Measurements from ENCODE around the gene PLA2G5.
"Not testable (repeated sequence)": the region's sequence is repeated elsewhere in the genome, so short reads cannot be mapped to it uniquely, and the experiment has no call there.

PLA2G5 gene

DNA sequence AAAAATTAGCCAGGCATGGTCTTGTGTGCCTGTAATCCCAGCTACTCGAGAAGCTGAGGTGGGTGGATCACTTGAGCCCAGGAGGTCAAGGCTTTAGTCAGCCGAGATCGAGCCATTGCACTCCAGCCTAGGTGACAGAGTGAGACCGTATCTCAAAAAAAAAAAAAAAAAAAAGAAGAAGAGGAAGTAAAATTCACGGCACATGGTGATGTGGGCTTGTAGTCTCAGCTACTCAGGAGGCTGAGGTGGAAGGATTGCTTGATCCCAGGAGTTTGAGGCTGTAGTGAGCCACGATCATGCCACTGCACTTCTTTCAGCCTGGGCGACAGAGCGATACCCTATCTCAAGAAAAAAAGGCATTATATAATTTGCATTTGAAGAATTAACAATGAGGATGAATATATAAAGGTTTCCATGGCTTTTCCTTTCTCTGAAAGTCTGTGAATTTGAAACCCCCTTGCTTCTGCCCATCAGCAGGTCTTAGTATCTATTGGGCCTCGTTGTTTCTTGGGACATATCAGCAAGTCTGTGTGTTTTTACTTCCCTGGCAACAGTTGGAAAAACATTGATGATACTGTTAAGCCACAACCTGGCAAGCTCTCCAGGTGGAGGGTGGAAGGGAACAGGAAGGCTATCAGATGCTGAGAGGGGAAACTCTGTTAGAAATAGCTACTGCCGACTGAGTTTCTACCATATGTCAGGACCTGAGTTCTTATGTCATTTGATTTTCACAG lies 53.9 kb downstream of the PLA2G5 start:
- no peak for DNase-seq

DNA sequence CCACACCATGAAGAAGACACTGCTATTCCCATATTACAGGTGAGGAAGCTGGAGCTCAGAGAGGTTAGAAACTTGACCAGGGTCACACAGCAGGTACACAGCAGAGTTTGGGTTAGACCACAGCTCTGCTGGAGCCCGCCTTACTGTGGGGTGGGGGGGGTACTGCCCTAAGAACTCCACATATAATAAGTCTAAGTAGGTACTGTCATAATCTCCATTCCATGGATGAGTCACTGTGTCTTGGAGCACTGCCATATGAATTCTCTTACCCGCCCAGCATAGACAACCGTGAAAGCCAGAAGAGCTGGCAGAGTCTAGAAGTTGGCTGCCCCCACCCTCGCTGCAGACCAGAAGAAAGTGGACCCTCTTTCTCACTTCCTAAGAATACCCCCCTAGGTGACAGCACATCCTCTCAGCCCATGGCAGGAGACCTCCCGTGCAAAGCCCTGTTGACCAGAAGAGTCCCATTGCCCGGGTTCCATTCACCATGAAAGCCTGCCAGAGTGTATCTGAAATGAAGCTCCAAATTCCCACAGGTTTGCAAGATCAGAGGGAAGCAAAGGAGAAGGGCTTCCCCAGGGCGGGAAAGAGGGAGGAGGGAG lies 54.6 kb downstream of the PLA2G5 start:
- no peak for DNase-seq

DNA sequence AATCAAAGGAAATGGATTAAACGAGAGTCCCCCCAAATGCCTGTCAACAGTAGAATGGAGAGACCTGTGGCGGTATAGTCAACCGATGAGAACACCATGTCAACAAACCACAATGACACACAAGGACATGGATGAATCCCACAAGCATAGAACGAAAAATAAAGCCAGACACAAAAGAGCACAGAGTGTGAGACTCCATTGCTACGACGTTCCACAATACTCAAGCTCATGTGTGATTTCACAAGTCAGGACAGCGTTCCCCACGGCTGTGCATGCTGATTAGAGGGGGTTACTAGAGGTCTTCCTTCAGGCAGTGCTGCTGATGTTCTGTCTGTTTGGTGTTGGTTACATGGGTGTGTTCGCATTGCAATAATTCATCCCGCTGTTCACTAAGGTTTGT lies 55.1 kb downstream of the PLA2G5 start:
- DNase-seq, result no peak

DNA sequence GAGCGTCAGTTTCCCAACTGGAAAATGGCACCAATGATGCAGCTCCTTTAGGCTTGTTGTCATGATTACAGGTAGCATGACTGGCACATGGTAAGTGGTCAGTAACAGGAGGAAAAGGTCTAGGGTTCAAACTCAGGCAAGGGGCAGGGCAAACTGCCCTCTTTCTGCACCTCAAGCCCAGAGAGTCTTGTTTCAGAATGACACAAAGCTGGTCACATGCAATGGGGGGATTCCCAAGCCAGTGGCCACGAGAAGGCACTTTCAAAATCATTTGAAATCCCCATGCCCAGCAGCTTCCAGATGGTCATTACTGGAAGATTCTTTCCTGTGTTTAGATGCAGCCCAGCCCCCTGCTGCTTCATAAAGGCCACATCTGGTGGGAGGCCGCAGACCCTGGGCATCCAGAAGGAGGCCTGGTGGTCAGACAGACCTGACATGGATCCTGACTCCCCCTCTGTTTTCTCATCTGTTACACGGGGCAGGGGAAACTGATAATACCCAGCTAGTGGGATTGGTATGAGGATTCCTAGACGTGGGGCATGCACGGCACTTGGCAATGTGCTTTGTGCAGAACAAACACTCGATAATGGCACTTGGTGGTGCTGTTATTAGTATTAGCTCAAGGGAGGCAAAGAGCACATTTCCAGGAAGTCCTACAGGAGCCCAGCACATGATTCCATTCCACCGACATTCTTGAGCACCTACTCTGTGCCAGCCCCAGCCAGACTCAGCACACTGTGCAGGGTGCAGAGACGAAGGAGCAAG lies 56.2 kb downstream of the PLA2G5 start:
- no peak for DNase-seq

DNA sequence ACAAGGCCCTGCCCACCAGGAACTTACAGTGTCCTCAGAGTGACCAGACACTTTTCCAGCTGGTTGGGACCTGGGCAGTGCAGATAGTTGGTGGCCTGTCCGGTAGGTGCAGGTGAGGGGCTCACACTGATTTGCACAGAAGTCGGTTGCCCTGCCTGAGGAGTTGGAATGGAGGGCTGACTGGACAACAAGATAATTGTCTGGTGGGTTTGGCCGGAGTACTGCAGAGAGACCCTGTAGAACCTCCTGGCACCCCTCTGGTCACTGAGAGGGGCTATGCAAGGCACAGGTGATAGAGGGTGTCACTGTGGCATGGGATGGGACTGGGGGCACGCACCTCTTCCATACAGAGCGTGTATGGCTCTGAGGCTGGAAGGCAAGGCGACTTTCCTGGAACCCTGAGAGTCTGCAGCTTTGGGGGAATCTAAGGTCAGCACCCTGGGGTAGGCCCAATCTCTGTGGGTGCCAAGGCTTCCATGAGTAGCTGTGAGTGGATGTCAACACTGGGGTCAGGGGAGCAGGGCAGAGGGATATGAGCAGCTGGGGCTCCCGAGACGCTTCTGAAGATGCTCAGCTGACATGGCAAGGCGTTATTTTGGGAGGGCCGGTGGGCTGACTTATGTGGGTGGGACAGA lies 56.9 kb downstream of the PLA2G5 start:
- DNase-seq, result no peak

DNA sequence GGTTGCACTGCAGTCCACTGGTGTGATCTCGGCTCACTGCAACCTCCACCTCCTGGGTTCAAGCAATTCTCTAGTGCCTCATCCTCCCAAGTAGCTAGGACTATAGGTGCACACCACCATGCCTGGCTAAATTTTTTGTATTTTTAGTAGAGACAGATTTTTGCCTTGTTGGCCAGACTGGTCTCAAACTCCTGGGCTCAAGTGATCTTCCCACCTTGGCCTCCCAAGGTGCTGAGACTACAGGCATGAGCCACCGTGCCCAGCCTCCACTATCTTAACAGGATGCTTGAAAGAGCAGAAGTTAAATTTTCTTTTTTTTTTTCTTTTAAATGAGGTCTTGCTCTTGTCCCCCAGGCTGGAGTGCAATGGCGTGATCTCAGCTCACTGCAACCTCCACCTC lies 60.5 kb downstream of the PLA2G5 start:
- DNase-seq, result not testable (repeated sequence)

DNA sequence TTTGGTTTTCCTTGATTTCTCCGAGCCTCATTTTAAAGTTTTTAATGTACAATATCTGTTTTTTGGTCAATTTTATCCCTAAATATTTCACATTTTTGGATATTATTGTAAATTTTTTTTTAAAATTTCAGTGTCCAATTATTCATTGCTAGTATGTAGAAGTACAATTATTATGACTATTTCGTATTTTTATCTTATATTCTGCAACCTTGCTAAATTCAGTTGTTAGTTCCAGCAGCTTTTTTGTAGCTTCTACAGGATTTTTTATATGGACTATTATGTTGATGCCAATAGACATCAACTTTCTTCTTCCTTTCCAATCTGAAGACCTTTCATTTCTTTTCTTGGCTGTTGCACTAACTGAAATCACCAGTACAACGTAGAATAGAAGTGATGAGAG lies 65.0 kb downstream of the PLA2G5 start:
- no peak for DNase-seq

DNA sequence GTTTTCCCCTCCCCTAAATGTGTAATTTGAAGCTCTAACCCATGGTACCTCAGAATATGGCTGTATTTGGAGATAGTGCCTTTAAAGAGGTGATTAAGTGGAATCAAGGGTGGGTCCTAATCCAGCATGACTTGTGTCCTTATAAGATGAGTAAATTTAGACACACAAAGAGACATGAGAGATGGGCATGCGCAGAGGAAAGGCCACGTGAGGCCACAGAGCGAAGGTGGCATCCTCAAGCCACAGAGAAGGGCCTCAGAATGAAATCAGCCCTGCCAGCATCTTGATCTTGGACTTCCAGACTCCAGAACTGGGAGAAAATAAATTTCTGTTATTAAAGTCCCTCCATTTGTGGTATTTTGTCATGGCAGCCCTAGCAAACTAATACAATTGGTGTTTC lies 66.3 kb downstream of the PLA2G5 start:
- no peak for DNase-seq

DNA sequence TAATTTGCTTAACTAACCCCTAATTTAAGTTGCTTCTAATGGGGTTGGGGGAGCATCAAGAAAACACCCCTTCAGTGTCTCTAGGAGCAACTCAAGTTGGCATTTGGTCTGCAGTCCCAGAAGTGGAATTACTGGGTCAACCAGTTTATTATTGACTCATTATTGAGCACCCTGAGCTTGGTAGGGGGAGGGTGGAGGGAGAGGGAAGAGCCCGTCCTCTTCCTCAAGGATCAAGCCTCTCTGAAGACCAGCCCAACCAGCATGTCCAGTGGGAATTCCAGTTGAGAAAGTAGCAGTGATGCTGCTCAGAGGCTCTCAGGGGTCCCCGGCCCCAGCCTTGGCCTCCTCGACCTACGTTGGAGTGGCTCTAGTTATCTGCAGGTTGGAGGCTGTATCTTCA lies 67.1 kb downstream of the PLA2G5 start:
- no peak for DNase-seq

DNA sequence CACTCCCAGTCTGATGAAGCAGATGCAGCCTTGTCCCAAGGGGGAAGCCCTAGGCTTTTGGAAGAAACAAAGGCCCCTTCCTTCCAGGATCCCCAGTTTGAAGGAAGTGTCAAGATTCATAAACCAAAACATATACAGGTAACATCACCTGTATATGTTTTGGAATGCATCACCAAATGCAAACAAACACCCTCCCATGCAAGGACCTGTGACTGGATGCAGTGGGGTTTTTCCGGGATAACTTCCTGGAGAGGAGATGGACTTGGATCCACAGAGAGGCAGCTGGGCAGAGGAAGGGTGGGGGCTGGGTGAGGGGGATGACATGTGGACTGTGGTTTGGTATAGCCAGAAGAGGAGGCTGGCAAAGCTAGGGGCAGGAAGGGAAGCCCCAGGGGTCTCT lies 67.6 kb downstream of the PLA2G5 start:
- no peak for DNase-seq

DNA sequence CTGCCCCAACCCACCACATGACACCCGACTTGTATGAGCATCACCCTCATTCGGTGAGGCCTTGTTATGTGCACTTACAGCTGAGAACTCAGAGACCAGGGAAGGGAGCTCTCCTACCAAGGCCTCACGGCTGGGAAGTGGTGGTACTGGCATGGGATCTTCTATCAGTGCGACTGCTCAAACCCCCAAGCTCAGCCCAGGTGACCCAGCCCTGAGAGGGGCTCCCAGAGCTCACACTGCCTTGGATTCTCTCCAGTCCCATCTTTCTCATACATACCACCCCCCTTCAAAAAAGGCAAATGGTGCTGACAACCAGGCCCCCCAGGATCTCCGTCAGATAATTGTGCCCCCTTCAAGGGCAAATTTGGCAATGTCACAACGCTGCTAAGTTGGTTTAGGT lies 68.4 kb downstream of the PLA2G5 start:
- no peak for DNase-seq

DNA sequence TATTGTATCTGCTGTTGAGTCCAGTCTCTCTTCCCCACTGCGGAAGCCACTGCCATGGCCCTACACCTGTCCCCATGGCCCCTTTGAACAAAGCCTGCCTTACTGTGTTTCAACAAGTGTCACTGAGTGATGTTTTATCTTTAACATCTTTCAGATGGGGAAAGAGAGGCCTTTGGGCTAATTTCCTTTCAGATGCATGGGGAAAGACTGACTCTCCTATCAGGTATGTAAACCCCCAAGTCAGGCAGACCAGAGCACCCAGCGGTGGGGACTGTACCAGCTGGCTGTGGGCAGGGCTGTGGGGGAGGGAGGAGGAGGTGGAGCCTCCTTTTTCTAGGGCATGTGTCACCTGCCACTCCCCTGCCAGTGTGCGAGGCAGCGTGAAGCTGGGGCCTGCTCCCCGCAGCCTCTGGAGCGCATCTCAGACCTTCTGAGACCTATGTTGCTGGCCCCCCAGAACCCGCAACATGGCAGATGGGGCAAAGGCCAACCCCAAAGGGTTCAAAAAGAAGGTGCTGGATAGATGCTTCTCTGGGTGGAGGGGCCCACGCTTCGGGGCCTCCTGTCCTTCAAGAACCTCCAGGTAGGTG lies 69.1 kb downstream of the PLA2G5 start, which contains the start of gene PLA2G2F:
TSS of gene PLA2G2F (plus strand) at position 363 of the 590 bp plus-strand sequence. CDS start at position 468, 105 bp downstream.
- DNase-seq, result no peak

DNA sequence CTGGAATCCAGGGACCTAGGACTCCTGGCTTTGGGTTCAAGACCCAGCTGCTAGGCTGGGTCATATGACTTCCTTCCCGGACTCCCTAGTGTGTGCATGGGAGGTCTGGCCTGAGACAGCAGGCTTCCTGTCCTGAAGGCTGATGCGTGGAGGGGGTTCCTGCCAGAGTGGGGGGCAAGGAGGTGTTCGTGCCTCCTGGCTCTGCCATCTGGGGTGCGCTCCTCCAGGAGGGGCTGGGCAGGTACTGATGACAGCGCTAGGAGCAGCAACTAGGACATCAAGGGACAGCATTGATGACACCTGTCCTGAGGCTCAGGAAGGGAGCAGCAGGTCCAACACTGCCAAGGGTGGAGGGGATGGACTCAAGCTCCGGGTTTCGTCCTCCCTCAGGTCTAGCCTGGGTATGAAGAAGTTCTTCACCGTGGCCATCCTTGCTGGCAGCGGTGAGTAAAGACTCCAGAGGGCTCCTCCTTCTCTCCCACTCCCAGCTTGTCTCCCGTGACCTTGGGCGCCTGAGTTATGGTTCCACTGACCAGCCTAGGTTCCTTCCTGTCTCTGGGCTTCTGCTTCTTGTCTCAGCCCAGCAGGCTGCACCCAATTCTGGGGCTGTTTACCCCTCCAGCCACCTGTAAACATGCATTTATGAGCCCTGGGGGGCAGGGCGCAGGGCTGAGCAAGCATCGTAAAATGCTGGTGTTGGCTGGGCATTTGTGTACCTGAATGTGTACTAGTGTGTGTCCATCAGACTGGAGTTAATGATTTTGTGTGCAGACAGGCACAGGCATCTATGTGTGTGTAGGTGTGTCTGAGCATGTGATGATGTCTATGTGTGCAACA lies 70.0 kb downstream of the PLA2G5 start:
- DNase-seq, result no peak

DNA sequence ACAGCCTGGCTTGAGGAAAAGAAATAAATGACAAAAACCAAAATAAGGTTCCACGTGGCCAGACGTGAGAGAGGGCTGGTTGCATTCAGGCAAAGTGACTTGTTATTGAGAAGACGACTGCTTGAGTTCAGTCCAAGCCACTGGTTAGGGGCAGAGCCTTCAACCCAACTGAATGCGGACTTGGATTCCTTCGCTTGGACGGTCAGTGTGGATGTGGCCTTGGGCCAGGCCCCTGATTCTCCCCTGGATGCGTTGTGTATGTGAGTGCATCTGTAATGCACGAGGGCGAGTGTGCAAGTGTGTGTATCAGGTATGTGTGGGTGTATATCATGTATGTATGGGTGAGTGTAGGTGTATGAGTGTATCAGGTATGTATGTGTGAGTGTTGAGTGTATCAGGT lies 71.0 kb downstream of the PLA2G5 start:
- DNase-seq, result no peak

DNA sequence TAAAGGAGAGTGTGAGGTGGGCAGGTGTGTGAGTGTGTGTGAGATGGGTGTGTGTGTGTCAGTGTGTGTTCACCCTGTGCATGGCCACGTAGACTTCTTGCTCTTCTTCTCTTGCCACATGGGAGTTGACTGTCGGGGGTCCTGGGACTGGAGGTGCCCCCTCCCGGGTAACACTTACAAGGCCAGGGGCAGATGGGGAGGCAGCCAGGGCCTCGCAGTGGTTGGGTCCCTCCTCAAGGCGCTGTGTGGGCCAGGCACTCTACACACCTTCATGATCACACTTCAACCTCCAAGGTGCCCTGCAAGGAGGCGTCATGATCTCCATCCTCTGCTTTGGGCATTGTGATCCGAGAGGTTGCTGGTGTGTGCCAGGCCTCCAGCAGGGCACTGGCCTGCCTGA lies 71.5 kb downstream of the PLA2G5 start:
- no peak for DNase-seq

Measured in NCI-H1048 (cell line).